ENCODE results near the gene DSCAML1.
"Not testable (repeated sequence)": the region's sequence is repeated elsewhere in the genome, so short reads cannot be mapped to it uniquely, and the experiment has no call there.

The DSCAML1 gene

DNA sequence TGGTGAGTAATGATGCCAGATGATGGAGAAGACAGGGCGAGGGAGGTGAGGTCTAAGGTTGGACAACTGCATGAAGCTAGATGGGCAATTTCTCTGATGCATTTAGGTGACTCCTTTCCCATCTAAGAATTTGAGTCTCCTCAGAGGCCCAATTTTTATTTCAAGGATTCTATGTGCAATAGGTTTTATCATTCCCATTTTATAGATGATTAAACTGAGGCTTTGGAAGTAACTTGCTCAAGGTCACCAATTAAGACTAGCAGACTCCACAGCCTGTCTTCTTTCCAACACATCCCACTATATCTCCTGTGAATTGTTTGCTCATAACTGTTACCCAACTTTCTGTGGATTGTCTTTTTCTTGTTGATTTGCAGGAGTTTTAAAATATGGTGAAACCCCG, 28.5 kb downstream of the DSCAML1 start:
- no peak for TF ChIP-seq CTCF (conservative IDR thresholded peaks at IDR 0.05)
- no peak overlapping the region for H3K27ac ChIP-seq

DNA sequence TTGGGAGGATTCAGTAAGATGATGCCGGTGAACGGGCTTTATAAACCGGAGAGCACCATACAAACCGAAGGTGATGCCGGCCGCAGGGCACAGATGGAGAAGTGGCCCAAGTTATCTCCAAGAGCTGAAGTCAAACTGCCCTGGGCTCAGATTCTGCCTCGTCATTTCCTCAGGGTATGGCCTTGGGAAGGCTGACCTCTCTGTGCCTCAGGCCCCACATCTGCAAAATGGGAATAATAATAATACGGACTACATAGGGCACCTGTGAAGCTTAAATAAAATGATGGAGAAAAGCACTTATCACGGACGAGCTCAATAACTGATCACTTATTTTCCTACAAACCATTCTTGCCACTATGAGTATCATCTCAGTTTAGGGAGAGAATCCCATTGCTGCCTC, 29.9 kb downstream of the DSCAML1 start:
- TF ChIP-seq CTCF (conservative IDR thresholded peaks at IDR 0.05), result no peak
- no peak overlapping the region for H3K27ac ChIP-seq

DNA sequence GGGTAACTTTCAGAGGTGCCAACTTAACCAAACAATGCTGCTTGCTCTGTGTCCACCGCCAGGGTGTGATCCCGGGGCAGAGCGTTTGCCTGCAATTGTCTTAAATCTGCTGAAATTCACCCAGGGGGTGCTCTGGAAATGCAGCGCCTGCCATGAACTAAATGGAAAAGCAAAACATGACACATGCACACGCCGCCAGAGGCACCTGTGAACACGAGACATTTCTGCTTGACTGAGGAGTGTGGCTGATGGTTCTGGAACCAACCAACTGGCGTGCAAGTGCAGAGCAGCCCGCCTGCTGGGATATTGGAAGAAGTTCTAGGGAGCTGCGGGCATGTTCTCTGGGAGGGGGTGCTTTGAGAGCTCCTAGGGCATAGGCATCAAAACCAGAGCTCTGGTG, 30.4 kb downstream of the DSCAML1 start:
- TF ChIP-seq CTCF (conservative IDR thresholded peaks at IDR 0.05), result no peak
- no peak overlapping the region for H3K27ac ChIP-seq

- no peak overlapping the region for H3K27ac ChIP-seq
- no peak for TF ChIP-seq CTCF (conservative IDR thresholded peaks at IDR 0.05)
Observed at GRCh38 chr11:117766026-117766425, 31.0 kb downstream of the DSCAML1 start.

DNA sequence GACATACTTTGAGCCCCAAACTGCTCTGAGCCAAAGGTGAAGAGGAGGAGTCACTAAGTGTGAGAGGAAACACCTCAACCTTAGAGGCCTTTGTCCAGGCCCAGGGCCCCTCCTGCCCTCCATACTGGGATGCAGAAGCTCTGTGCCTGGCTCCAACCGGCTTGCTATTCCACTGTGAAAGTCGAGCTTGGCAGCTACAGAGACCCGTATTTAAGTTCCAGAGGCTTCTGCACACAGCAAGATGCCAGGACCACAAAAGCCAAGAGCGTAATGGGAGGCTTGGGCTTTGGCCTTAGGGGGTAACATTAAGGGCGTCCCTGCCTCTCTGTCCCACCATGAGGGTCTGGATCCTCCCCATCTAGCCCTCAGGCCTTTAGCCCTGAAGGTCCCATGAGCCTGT, 31.9 kb downstream of the DSCAML1 start:
- no peak for TF ChIP-seq CTCF (conservative IDR thresholded peaks at IDR 0.05)
- H3K27ac ChIP-seq, result no peak overlapping the region

DNA sequence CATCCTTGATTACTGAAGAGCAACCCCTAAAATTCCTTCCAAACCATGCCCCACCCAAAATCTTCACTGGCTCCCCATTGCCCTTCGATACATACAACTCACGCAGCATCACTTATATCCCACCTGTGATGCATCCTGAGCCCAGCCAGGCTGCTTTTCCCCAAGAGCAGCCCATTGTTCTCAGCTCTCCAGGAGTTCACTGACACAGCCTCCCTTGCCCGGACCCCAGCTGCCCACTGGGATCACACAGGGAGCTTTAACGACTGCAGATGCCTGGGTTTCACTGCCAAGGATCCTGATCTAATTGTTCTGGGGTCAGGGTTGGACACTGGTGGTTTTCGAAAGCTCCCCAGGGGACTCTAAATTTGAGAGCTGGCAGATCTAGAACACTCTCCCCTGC, 33.6 kb downstream of the DSCAML1 start:
- not testable (repeated sequence) for H3K27ac ChIP-seq

GRCh38 chr11:117761993-117762392, 35.0 kb downstream of the DSCAML1 start:
- no peak for TF ChIP-seq CTCF (conservative IDR thresholded peaks at IDR 0.05)
- H3K27ac ChIP-seq, result no peak overlapping the region

- TF ChIP-seq CTCF (conservative IDR thresholded peaks at IDR 0.05), result no peak
Observed at GRCh38 chr11:117759305-117759704, 37.7 kb downstream of the DSCAML1 start.

More at GRCh38 chr11:117759305-117759704, 37.7 kb downstream of the DSCAML1 start:
- no peak overlapping the region for H3K27ac ChIP-seq

All from VCaP (cell line).